GM04504 (cell line): ENCODE measurements around the gene DLL4.
"Not testable (repeated sequence)": the region's sequence is repeated elsewhere in the genome, so short reads cannot be mapped to it uniquely, and the experiment has no call there.

ENCODE experiments used
- DNase-seq: peaks from one replicate; pipeline ENCODE4 v3.0.0-alpha.2; 2012; ENCODE audit warnings: low read depth

DLL4 gene

DNA sequence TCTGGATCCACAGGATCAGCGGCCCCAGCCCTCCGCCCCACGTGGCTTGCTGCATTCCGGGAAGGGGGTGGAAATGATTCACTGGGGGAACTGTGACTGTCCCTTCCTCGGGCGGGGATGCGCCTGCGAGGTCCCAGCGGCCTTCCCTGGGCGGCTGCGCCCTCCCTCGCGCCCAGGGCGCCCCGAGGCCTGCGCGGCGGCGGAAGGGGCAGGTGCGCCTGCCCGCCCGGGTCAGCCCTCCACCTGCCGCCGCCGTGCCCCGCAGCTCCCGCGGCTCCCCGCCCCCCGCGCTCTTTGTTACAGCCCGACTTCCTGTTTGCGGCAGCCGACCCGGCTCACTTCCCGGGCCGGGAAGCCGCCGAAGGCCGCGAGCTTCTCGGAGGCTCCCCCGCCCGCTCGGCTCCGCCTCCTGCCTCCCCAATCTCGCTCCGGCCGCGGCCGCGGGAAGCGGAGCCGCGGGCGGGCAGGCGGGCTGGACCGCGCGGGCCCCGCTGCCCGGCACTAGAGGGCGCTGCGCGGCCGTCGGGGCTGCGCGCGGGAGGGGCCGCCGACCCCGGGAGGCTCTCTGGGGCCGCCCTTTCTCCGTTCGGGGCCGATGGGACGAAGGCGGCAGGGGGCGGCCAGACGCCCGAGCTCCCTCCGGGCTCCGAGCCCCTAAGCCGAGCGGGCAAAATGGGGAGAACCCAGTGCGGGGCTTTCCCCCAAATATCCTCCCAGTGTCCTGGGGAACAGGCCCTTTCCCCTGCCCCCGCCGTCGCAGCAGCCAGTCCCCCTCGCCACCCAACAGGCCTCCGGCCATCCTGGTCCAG is 12.6 kb downstream of the DLL4 start:
- DNase-seq = peak; percentile 58

DNA sequence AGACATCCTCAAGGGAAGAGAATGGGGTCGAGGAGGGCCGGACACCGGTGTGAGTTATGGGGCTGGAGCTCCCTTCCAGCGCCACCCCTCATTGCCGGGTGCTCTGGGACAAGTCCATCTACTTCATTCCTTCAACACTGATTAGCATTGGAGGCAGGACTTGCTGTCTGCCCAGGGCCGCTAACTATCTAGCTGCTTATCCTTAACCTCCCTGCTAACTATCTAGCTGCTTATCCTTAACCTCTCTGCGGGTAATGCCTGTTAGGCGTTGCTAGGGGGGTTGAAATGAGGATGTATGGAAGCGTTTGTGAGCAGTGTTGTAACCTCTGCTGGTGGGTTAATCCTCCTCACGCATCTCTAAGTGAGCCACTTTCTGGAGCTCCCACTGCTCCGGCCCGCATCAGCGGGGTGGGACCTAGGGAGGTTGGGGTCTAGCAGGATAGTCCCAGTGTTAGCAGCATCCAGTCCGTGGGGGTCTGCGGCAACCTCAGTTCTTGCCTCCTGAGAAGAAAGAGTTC is 13.3 kb downstream of the DLL4 start:
- DNase-seq = no peak

DNA sequence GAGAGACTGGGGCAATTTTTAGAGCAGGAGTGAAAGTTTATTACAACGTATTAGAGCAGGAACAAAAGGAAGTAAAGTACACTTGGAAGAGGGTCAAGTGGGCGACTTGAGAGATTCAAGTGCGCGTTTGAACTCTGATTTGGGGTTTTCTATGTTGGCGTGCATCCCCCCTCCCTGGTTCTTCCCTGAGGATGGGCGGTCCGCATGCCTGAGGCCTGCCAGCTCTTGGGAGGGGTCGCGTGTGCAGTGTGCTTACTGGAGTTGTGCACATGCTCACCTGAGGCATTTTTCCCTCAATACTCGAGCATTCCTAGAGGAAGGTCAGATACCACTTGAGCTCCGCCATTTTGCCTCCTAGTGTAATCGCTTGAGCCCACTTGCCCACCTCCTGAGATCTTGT is 13.7 kb downstream of the DLL4 start:
- no peak for DNase-seq

DNA sequence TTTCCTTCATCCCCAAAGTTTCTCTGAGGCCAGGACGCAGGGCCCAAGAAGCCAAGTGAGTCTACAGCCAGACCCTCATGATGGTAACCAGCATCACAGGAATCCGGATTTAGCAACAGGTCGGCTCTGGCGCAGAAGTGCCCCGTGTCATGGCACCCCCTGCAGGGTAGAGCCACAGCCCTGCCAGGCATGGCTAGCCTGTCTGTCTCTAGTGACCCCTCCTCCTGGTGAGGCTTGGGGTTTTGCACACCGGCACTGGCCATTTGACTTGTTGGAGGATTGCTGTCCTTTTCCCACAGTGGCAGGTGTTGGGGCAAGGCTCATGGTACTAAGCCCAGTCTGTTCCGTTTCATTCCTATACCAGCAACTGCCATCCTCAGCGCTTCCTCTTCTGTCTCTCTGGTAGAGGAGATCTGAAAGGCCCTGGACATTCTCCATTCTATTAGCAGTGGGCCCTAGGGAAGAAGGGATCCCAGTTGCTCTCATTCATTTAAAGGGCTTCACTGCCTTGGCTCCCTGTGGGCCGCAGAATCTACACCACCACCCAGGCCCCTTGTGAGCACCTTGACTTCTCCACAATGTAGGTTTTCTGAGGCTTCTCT is 14.7 kb downstream of the DLL4 start:
- DNase-seq = no peak

DNA sequence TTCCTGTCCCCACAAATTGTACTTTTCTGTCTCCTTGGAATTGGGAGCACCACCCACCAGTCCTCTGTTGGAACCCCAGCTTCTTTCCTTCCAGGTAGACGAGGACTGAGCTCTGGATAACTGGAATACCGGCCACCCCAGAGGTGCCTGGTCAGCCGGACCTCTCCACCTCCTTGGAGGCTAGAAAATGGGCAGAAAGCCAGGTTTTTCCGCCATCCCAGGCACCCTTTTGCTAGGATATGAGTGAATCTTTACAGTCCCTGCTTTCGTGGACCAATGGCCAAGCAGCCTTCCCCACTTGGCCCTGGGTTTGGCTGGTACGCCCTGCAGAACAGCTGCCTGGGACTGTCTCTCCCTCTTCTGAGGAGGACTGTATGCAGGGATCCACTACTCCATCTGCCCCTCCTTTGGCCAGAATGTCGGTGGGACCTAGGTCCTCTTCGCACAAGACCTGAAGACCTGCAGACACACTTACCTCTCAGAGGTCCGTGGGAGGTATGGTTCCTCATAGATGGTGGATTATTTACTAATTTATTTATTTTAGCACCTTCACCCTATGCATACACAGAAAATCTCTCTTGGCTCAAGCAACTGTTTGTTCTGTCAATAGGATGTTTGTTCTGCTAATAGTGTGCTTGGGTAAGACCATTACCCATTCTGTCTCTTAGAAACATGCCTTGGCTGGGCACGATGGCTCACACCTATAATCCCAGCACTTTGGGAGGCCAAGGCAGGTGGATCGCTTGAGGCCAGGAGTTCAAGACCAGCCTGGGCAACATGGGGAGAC is 15.6 kb downstream of the DLL4 start:
- no peak for DNase-seq

DNA sequence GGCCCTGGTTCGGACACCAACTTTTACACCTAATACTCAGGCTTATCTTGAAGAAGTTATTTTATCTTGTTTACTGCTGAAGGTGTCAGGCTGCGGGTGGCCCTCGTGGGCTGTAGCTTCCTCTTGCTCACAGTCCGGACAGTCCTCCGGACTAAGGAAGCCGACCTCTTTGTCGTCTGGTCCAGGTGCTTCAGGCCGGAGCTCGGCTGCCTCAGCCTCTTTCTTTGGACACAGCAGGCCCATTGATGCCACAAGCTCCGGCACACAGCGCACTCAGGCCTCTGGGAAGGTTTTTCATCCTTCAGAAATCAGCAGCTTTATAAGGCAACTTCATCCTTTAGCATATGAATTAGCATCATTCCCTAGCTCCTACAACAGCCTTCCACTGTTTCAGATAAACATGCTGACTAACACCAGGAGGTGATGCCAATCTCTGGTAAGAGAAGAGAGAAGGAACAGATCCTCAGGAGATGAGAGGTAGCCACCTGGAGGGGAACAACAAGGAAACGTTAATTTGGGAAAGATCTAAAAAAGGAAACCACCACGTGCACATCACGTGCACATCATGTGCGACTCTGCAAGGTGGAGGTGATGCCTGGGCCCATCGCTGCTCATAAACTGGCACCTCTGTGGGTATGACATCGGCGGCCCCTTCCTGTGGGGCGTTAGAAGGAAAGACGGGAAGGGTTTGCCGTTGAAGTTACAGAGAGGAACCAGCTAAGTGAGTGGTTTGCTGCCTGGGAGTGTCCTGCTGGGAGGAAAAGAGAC is 19.8 kb downstream of the DLL4 start:
- DNase-seq = no peak

DNA sequence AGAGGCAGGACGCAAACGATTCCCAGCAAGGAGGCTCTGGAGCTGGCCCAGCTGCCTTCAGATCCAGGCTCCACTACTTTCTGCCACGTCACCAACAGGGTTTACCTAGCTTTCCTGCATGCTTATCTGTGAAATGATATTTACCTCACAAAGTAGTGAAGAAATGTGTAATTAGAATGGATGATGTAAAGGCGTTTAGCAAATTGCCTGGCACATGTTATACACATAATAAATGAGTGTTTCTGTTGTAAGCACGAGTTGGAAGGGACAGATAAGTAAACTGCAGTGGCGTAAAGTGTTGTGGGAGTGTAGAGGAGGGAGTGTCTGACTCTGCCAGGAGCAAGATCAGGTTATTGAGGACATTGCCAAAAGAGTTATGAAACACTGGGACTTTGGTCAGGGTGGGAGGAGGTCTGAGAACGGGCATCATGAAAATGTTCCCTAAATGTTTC is 20.6 kb downstream of the DLL4 start:
- no peak for DNase-seq

DNA sequence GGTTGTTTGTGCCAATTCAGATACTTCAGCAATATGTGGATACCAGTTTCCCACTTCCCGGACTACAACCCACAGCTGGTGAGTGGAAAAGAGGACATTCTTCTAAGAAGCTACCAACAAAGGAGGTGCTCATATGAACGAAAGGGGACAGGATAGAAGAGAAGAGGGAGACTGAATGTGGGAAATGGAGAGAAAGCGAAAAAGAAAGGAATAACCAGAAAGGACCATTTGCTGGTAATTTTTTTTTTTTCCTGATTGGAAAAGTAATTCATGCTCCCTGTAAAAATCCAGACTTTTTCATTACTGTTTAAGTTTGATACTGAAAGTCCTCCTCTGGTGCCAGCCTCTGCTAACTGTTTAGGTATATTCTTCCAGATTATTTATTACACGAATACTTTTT is 22.6 kb downstream of the DLL4 start:
- no peak for DNase-seq

DNA sequence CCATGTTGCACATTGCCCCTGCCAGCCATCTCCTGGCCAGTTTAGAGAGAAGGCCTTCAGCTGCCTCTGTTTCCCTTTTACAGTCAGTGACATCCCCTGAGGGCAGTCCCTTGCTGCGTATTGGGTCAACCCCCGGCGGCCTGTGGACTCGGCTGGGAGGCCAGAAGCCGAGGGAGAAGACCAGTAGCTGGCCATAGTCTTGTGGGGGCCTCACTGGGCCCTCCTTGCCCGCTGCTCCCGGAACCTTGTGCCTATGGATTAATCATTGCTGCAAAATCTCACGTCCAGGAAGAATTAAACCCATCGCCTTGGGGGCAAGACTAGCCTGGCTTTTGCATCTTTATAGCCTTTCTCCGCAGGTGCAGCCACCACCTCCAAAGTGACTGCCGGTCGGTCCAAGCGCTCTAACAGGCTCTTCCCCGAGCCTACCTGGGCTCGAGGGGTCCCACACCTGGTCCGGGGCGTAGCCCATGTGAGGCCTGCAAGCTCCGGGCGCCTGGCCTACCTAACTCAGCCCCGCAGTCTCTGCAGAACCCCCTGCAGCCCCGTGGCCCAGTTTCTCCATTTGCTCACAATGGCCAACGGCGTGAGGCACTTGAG is 23.3 kb downstream of the DLL4 start:
- DNase-seq = no peak

DNA sequence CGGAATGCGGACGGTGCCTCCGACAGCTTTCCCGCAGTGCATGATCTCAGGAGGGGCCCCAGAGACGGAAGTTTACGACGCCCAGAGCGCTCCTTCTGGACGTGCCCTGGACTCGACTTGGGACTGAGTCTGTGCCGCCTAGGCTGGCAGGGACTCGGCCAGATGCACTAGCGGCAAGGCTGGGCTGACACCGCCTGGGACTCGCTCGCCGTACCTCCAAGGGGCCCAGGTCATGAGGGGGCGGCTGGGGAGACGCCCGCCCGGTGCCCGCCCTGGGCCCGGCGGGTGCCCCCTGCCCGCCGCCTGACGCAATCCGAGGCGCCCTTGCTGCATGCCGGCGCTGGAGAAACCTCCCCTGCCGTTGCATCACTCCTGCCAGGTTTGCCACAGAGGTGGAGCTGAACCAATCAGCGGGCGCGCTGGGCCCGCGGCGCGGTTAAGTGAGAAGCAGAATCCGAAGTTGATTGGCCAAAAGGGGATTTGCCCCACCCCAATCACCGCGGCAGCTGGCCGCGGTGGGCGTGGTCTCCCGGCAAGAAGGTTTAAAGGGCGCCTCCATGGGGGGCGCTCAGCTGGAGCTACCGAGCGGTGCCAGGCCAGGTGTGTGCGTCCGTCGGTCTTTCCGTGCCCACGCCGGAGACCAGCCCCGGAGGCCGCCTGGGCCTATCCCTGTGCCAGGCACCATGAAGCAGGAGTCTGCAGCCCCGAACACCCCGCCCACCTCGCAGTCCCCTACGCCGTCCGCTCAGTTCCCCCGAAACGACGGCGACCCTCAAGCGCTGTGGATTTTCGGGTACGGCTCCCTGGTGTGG is 24.0 kb downstream of the DLL4 start, which contains the start of gene CHAC1:
CHAC1 (plus strand) TSS at position 571 of the 812 bp plus-strand sequence; CDS start at position 684, 113 bp downstream.
- DNase-seq = peak; percentile 93

DNA sequence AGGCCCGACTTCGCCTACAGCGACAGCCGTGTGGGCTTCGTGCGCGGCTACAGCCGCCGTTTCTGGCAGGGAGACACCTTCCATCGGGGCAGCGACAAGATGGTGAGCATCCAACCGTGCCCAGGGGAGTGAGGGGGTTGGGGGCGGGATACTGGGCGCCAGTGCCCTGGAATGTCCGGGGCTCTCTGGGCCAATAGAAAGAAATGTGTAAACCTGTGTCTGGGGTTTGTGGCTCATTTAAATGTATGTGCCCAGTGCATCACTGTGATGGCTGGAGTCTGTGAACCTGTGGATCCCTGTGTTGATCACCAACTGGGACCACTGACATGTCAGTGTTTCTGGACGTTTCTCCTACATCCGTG is 24.6 kb downstream of the DLL4 start:
- DNase-seq = no peak

DNA sequence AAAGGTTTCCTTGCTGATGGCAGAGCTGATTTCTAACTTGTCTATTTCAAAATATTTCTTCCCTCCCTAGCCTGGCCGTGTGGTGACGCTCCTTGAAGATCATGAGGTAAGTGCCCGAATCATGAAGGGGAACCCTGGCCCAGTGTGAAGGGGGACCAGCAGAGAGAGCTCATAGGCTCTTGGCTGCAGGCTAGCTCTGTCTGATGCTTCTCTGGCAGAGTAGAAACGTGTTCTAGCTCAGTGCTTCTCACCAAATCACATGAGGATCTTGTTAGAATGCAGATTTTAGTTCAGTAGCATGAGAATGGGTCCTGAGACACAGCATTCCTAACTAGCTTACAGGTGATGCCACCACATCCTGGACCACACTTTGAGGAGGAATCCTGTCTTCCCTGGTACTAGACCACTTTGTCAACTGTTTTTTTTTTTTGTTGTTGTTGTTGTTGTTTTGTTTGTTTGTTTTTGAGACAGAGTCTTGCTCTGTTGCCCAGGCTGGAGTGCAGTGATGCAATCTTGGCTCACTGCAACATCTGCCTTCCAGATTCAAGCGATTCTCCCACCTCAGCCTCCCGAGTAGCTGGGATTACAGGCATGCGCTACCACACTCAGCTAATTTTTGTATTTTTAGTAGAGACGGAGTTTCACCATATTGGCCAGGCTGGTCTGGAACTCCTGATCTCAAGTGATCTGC is 25.2 kb downstream of the DLL4 start:
- DNase-seq = not testable (repeated sequence)

DNA sequence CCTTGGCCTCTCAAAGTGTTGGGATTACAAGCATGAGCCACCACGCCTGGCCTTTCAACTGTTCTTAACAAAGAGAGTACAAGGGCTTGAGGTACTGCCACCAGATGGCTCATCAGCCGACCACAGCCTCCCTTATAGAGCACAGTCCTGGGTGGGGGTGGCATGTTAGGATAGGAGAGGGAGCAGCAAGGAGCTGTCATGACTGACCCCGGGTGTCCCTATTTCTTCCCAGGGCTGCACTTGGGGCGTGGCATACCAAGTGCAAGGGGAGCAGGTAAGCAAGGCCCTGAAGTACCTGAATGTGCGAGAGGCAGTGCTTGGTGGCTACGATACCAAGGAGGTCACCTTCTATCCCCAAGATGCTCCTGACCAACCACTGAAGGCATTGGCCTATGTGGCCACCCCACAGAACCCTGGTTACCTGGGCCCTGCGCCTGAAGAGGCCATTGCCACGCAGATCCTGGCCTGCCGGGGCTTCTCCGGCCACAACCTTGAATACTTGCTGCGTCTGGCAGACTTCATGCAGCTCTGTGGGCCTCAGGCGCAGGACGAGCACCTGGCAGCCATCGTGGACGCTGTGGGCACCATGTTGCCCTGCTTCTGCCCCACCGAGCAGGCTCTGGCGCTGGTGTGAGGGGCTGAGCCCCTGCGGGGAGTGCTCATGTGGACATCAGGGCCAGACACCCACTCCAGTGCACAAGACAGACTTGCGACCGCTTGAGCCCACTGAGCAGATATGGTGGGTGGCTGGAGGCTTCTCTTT is 26.2 kb downstream of the DLL4 start:
- DNase-seq = no peak

DNA sequence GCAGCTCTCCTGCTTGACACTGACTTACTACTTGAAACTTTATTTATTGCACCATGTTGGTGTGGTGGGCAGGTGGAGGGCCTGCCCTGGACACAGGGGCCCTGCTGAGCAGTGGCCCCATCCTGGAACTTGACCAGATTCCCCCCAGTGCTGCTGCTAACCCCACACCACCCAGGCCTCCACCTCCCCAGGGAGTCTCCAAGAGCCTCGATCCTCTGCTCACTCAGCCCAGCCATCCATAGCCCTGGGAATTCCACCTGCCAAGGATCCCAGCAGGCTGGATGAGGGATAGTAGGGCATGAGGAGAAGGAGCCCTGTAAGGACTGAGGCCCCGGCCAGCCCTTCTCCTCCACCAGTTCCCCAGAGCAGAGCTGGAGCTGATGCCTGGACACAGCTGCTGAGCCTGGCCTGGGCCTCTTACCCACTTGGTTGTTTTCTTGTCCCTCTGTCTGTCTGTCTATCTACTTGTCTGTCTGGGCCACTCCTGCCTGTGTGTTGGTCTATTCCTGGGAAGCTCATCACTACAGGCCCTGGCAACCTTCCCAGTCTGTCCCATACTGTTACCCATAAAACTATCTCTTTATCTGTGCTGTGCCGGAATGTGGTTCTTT is 26.9 kb downstream of the DLL4 start:
- DNase-seq = no peak

DNA sequence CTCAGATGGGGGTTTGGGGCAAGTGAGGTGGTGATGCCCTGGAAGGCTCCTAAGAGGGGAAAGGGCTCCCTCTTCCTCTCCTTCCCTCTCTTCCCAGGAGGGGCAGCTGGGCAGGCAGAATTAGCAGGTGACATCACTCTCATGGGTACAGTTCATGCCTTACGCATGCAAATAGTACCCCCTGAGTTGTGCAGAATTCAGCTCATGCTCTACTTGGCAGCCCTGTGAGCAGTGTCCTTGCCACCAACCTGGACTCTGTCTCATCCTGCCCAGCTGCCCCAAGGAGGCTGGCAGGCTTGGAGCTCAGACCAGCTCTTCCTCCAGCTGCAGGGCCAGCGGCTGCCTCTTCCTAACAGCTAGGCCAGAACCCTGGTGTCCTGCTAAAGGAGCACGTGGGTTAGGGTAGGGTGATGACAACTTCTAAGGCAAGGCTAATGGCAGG is 27.4 kb downstream of the DLL4 start:
- no peak for DNase-seq

DNA sequence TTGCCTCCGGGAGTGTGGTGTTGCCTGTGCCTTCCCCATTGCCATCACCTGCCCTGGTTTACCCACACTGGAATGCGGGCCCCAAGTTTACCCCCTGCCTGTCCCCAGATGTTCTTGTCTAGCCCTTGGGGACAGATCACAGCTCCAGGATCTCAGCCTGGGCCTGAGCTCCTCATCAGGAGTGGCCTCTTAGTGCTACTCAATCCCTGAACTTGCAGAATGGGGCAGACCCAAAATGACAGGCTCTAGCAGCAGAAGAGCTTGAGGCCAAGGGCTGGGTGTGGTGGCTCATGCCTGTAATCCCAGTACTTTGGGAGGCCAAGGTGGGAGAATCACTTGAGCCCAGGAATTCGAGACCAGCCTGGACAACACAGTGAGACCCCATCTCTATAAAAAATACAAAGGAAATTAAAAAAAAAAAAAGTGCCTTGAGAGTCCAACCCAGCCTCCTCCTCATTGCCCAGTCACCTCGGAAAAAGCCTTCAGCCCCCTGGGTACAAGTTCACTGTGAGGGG is 28.0 kb downstream of the DLL4 start:
- DNase-seq = no peak

DNA sequence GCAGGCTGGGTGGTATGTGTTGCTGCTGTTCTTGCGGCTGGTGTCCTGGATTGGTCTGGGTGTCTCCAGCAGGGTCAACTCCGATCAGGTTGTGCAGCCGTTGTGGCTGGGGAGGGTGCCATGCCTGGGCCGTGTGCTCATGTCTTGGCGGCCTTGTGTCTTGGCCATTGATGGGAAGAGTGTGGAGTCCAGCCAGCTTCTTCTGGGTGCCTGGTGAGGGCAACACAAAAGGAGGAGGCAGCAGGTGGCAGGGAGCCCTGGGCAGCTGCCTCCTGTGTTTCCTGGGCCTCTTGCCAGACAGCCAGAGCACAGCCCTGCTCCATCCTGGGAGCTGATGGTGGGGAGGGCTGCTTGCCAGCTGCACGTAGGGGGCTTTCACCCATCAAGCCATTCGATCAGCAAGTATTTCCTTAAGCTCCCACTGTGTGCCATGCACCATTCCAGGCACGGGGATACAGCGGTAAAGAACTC is 28.5 kb downstream of the DLL4 start:
- no peak for DNase-seq

DNA sequence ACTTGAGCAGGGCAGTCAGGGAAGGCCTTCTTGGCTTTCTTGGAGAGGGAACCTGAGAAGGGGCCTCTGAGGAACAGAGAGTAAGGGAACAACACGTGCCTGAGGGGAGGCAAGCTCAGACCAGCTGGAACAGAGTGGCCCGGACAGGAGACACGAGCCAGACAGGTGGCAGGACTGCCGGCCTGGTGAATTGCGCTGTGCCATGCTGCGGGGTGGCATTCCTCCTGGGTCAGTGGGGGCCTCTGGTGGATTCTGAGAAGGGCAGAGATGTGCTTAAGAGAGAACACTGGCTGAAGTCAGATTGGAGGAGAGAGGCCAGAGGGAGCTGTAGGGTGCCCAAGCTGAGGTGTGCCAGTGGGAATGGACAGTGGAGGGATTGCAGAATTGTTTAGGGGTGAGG is 29.0 kb downstream of the DLL4 start:
- no peak for DNase-seq
